ENCODE measurements around the gene KIF21B.

The KIF21B gene

DNA sequence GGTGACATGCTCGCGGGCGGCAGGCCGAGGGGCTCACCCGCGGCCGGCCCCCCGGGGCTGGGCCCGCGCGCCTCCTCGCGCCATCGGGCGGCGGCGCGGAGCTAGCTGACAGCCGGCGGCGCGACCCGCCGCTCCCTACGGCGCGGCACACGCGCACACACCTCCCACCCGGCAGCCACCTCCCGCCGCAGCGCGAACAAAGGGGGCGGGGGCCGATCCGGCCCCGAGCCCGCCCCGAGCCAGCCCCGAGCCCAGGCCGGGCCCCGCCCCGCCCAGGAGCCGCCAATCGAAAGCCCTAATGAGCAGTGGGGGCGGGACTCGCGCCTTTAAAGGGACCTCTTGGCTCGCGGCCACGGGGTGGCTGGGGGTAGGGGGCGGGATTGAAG is at the start of gene KIF21B:
KIF21B (minus strand) TSS at position 198 of the 386 bp plus-strand sequence. CDS start 331 bp downstream, outside the sequence.
- no peak for FAIRE-seq

- FAIRE-seq = no peak
Measured at GRCh38 chr1:201072922-201073321, 49.4 kb upstream of the KIF21B start.

DNA sequence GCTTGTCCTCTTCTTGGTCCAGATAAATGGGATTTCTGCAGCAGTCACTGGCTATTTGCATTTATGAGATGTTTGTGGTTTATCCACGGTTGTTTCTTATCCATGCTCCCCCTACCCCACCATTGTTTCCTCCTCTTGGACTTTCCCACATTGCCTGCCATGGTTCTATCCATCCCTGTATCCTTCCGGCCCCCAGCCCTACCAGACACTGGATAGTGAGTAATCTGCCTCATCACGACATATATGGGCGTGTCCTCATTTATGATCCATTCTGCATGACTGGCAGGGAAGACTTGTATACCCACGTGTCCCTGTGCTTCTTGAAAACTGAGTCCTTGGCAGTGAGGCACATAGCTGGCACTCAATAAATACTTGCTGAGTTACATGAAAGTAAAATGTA is 48.6 kb upstream of the KIF21B start:
- no peak for FAIRE-seq

GRCh38 chr1:201069636-201070035 is 46.1 kb upstream of the KIF21B start:
- FAIRE-seq = no peak

DNA sequence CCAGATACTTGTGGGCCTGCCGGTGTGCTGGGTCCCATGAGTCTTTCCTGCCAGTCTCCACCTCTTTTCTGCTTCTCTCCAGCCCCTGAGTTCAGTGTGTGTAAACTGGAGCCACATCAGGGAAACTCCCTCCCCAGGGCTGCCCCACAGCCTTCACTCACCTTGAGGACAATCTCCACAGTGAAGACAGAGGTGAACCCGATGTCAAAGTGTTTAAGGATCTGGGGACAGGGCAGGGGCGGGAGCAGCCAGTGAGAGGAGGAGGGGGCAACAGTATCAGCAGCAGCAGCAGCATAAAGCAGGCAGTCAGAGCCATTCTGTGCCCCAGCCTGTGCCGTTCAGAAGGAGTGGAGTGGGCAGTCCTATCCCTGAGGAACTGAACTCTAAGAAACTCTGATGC is 45.5 kb upstream of the KIF21B start:
- no peak for FAIRE-seq

GRCh38 chr1:201066986-201067385 is 43.5 kb upstream of the KIF21B start:
- no peak for FAIRE-seq

- no peak for FAIRE-seq
Measured at GRCh38 chr1:201065686-201066085, 42.2 kb upstream of the KIF21B start.

- no peak for FAIRE-seq
Measured at GRCh38 chr1:201064806-201065205, 41.3 kb upstream of the KIF21B start.

DNA sequence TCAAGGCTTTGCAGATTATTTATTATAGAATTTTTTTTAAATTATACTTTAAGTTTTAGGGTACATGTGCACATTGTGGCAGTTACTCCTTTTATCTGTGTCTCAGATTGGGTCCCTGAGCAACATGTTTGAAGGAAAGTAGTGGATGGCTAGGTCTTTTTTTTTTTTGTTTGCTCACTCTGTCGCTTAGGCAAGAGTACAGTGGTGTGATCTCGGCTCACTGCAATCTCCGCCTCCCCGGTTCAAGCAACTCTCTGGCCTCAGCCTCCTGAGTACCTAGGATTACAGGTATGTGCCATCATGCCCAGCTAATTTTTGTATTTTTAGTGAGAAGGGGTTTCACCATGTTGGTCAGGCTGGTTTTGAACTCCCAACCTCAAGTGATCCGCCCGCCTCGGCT is 39.6 kb upstream of the KIF21B start:
- FAIRE-seq = no peak

DNA sequence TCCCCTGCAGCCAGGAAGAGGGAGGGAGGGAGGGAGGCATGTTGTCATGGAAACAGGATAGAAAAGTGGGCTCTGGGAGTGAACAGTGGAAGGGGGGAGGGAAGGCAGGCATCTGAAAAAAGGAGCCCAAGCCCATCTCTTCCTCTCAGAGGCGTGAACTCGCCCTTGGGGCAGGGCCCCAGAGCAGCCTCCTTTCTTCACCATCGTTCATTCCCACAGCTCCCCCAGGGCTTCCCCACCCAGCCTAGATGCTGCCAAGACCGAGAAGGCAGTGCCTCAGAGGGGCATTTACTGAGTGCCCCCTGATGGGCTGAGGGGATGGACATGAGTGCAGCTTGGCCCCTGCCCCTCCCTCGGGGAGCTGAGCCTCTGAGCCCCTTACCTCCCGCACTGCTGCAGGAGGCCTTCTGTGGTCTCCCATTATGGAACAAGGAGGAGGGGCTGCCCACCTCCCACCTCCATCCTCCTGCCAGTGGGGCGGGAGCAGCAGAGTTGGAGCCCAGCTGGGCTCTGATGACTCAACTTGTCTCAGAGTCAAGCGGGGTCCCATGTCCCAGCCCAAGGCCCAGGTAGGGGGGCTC is 39.1 kb upstream of the KIF21B start:
- no peak for FAIRE-seq

DNA sequence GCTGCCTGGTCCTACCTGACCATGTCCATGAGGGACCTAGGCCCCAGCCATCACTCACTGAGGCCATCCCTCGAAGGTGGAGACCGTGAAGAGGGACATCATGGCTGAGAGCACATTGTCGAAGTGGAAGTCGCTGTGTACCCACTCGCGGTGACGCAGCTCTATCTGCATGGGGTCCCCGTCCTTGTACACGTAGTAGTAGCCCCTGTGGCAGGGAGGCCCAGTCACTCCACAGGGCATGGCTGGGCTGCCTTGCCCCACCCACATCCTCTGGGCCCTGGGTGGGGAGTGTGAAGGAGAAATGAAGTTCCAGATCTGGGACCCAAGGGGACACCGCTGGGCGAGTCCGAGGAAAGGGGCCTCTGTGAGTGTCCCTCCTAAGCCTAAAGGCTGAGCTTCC is 38.4 kb upstream of the KIF21B start:
- FAIRE-seq = no peak

GRCh38 chr1:201061049-201061448 is 37.5 kb upstream of the KIF21B start:
- no peak for FAIRE-seq

- FAIRE-seq = no peak
Measured at GRCh38 chr1:201060586-201060985, 37.1 kb upstream of the KIF21B start.

GRCh38 chr1:201059871-201060555 is 36.5 kb upstream of the KIF21B start:
- FAIRE-seq = no peak

GRCh38 chr1:201059401-201059800 is 35.9 kb upstream of the KIF21B start:
- no peak for FAIRE-seq

- FAIRE-seq = no peak
Measured at GRCh38 chr1:201054091-201054543, 30.6 kb upstream of the KIF21B start.

GRCh38 chr1:201053155-201053860 is 29.8 kb upstream of the KIF21B start:
- FAIRE-seq = no peak

DNA sequence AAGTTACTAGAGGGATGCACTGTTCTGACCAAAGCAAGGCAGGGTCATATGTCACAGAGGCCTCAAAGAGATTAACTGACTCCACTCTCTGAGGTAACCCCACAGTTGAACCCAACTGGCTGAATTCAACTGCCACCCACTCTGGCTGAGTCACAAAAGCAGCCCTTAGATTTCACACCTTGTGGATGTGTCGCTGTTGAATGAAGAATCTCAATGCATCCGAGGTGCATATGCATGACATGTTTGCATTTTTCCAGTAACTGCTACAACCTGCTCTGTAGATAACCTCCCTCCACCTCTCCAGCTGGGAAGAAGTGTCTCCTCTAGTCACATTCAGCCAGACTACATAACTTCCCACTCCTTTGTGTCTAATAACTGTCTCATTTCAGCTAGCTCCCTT is 27.9 kb upstream of the KIF21B start:
- no peak for FAIRE-seq

GRCh38 chr1:201050515-201051277 is 27.2 kb upstream of the KIF21B start:
- no peak for FAIRE-seq

GRCh38 chr1:201049248-201049831 is 25.8 kb upstream of the KIF21B start:
- FAIRE-seq = no peak

DNA sequence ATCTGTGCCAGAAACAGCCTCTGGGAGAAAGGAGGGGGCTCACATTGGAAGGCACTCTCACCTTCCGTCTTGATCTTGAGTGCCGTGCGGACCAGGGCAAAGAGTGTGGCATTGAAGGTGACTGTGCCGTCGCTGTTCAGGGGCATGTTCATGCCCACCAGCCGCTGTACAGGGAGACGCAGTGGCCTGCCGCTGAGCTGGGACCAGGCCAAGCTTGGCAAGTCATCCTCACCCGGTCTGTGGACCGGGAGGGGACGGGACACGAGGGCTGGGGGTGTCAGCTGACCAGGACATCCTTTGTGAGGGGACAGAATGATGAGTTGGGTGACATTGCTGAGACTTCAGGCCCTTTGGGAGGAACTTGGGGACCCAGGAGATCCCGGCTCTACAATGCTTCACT is 25.0 kb upstream of the KIF21B start:
- FAIRE-seq = no peak

GRCh38 chr1:201044119-201044518 is 20.6 kb upstream of the KIF21B start:
- no peak for FAIRE-seq
